ENCODE results near the gene RANBP1.
"Not testable (repeated sequence)": the region's sequence is repeated elsewhere in the genome, so short reads cannot be mapped to it uniquely, and the experiment has no call there.

The RANBP1 gene

DNA sequence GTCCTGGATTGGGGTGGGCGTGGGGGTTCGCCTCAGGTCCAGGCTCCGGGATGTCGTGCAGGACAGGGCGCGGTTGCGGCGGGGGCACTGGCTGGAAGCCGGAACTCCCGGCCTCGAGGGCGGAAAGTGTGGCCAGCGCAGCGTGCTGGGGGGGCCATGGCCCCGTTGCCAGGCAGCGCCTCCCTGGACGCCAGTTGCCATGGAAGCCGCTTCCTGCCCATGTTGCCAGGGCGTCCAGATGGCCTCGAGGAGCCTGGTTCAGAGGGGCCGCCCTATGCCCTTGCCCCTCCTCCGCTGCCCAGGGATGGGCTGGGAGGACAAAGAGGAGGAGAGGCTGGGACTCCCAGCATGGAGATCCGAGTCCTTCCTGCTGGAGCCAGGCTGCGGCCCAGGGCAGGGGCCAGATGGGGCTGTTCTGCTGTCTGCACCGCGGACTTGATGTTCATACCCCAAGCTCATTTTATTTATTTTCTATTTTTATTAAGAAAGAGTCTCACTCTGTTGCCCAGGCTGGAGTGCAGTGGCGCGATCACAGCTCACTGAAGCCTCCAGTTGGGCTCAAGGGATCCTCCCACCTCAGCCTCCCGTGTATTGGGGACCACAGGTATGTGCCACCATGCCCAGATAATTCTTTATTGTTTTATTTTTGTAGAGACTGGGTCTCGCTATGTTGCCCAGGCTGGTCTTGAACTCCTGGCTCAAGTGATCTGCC lies 39.6 kb downstream of the RANBP1 start:
- DNase-seq: no peak

DNA sequence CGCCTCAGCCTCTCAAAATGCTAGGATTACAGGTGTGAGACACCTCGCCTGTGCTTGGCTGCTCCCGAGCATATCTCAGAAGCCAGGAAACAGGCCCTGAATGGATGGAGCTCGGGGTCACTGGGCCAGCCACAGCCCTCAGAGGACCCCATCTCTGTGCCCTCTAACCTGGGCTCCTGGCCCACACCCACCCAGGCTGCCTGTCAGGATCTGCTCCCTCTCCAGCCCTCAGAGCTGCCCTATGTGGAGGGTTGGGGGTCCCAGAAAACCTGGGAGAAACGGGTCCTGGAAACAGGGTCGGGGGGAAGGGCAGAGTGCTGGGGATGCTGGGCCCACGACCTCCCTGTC lies 40.1 kb downstream of the RANBP1 start:
- DNase-seq: no peak

DNA sequence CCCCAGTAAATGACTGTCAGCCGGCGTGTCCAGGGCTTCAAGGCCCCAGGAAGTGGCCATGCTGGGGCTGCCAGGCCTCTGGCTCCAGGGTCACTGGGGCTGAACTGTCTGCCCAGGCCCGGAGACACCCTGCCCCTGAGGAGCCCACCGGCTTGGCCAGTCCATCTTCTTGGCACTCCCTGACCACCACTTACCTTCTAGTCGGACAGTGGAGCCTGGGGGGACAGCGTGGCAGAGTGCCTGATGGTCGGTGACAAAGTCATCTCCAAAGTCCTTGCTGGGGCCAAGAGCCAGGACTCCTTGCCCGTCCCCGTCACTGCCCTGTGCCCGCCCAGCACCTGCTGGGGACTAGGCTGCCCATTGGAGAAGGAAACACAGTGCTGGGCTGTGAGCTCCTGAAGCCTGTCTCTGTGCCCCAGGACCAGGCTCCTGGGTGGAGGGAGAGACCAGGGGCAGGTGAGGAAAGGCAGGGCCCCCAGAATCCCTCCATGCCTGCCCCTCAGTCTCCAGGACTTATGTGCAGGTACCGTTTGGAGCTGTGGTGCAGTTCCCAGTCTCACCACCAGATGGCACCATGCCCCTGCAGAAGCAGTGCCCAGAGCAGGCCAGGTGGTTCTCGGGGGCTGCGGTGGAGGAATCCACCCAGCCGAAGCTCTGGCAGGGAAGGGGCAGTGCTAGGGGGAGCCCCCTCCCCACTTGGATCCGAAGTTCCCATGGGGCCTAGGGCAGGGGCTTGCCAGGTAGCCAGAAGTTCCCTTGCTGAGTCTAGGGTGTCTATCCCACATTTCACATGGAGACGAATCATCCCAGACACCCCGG lies 40.9 kb downstream of the RANBP1 start:
- peak; percentile 90 to 94 for DNase-seq

DNA sequence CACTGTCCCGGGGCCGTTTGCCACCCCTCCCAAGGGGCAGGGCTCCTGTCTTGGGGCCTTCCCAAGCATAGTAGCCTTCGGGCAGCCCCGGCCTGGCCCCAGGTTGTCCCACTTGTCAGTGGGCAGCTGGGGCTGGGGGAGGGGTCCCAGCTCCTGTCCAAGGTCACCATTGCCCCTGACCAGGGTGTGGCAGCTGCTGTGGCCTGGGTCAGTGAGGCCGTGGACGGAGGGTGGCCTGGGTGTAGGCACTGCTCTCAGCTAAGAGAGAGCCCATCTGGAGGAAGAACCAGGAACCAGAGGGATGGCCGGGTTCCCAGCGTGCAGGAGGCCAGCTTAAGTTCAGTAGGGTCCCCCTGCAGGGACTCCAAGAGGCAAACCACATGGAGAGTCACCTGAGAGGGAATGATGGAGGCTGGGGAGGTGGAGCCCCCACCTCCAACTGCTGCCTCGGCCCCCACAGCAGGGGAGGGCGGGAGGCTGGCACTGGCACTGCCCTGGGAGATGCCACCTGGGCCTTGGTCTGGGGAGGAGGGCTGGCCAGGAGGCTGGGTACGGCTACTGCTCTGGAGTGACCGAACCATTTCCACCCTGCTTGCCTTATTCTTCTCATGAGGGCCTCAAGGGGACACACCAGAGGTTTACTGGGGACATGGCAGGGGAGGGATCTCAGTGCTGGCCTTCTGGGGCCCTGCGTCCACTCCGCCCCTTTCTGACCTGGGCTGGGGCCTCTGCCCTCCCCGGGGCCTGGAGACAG lies 41.7 kb downstream of the RANBP1 start:
- DNase-seq: no peak

DNA sequence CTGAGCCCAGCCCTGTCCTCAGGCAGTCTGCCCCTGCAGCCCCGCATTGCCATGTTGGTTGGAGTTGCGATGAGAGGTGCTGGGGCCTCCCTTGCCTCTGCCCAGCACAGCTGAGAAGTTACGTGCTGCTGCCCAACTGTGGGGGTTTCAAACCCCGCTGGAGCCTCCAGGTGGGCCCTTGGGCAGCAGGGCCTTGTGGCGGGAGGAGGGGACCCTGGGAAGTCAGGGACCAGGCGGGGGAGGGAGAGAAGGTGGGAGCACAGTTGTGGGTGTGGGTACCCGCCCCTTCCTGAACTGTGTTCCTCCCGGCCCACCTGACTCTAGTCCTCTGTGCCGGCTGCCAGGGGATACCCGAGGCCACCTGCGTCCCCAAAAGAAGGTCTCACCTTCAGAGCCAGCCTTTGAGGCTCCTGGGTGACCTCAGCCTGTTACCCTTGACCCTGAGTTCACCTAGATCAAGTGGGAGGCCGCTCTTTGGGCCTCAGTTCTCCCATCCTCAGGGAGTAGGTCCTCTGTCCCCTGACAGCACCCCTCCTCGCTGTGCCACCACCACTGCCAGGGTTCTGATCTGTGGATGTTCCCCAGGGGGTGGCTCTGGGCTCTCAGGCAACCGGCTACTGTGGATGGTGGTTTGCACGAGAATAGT lies 42.6 kb downstream of the RANBP1 start:
- DNase-seq: no peak

DNA sequence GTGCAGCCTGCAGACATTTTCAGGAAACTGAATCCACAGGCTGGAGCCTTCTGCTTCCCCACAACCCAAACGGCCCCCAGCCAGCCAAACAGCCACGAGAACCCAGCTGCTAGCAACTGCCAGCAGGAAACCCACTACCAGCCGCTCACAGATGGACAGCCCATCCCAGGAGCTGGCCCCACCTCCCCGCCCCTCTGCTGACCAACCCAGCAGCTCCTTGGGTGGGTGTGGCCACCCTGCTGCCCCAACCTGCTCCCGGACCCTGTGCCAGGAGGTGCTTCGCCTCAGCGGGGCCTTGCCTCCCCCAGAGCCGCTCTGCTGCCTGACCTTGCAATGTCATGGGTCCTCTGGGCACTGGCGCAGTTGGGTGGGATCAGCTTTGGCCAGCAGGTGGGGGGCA lies 43.2 kb downstream of the RANBP1 start:
- DNase-seq: no peak

DNA sequence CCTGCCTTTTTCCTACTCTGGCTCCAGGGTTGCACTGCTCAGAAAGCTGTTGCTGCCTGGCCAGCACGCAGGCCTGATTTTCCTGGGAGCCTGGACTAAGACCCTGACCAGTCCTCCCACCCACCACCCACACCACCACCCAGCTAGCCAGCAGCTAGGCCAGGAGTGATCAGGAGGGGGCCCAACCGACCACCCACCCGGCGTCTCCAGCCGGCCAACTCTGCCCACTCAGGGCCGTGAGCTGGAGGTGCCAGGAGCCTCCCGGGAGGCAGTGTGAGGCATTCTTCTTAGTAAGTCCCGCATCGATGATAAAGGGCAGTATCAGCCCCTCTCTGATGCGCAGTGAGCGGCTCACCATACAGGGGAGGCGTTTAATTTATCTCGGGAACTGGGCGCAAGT lies 43.6 kb downstream of the RANBP1 start:
- DNase-seq: not testable (repeated sequence)

DNA sequence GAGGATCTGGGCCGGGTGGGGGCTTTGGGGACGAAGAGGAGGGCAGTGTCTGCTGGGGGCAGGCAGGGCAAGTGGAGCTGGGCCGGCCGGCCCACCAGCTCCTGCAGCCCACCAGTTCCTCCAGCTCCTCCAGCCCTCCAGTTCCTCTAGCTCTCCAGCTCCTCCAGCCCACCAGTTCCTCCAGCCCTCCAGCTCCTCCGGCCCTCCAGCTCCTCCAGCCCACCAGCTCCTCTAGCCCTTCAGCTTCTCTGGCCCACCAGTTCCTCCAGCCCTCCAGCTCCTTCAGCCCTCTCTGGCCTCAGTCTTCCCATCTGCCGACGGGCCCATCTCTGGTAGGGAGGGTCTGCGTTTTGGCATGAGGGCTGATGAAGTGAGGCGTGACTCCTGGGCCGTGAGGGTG lies 44.1 kb downstream of the RANBP1 start:
- no peak for DNase-seq

DNA sequence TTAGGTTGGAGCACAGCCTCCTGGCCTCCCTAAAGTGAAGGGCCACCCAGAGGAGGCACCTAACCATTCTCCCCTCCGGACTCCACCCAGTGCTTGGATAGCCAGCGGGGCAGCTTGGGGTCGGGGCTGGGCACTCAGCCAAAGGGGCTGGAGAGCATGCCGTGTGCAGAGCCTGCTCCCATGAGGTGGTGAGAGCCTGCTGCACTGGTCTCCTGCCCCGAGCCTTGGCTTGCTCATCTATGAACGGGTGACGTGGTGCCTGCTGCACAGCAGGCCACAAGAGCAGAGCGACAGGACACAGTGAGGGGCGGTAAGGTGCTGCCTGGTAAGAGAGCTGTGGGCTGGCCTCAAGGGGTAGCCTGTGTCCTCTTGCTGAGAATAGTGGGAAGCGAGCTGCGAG lies 49.0 kb downstream of the RANBP1 start:
- DNase-seq: no peak

DNA sequence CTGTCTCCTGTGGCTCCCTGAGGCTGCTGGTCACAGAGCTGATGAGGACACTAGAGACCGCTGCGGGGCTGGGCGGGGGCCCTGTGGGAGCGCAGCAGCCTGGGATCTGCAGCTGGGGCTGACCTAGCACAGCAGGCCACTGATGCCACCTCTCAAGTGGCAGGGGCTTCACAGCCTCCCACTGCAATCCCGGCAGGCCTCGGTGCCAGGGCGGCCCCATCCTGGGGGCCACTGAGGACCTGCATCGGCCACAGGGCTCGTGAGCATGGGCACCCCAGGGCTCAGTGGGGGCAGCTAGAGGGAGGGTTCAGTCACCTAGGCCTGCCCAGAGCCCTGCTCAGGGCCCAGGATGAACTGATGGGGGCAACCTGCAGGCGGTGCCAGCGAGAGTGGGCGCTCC lies 49.5 kb downstream of the RANBP1 start:
- no peak for DNase-seq

DNA sequence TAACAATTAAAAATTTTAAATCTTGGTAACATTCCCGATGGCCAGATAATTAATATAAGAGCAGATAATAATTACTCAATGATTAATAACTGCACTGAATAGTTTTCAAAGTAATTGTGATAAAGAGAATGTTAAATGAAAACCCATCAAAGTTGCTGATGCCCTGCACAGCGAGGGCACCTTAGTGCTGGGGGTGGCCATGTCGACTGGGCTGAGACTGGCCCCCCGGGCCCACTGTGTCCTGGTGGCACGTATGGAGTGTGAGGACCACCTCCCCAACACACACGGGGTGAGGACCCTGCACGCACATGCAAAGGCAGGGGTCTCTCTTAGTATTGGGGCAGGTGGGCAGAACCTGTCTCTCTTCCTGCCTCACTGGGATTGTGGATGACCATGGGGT lies 50.0 kb downstream of the RANBP1 start:
- no peak for DNase-seq

DNA sequence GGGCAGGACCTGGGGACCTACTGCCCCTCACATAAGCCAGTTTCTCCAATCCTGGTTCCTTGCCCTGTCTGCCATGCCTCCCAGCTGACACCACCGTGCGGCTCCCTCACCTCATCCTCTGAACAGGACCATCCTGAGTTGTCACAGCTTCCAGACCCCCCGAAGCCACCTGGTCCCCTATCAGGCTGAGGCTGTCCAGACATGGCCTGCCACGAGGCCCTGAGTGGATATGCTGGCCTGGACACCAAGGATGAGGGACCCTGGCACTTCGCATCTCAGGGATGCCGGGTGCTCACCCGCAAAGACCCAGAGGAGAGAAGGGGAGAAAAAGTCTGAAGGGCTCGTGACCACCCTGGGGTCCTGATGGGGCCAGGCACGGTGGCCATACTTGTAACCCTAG lies 50.8 kb downstream of the RANBP1 start:
- no peak for DNase-seq

DNA sequence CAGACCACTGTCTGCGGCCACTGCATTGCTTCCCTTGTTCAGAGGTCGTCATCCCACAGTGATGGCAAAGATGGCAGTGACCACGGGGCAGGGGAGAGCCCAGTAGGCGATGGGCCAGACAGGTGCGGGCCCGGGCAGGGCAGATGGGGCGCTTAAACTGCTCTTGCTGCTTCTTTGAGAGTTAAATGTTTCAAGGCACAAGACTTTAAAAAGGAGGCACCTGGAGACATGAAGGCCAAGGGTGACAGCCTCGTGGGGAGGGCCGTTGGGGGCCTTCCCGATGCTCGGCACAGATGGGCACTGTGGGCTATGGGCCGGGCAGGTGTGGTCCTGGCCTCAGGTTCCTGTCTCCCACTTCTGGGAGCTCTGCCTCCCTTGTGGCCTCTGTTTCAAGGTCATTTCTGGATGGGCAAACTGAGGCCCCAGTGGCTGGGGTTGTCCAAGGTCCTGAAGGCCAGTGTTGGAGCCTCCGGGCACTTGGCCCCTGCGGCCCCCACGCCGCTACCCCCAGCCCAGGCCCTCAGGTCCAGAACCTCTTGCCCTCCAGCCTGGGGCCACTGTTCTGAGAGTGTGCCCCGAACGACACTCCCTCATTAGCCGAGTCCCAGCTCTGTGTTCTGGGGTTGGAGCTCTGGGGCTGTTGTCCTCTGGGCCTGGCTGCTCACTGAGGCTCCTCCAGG lies 51.9 kb downstream of the RANBP1 start:
- no peak for DNase-seq

DNA sequence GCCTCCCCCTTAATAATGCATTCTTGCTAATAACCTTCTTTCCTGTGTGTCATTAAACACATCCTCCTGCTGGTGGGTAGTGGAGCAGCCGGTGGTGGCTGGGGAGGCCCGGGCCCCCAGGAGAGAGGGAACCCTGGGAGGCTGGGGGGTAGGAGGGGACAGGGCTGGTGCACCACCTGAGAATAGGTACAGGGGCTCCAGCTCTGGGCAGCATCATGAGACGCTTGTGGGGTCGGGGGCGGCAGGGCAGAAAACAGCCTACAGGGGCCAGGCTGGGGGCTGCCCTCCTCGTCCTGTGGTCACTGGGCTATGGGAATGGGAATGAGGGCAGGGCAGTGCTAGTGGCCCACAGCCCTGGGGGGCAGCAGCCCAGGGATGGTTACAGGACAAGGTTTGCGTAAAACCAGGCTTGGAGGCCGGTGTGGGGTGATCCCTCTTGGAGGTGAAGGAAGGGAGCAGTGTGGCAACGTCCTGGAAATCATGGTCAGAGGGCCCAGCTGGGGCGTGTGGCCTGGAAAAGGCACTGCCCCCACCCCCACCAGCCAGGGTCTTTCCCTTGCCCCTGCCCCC lies 53.4 kb downstream of the RANBP1 start:
- no peak for DNase-seq

DNA sequence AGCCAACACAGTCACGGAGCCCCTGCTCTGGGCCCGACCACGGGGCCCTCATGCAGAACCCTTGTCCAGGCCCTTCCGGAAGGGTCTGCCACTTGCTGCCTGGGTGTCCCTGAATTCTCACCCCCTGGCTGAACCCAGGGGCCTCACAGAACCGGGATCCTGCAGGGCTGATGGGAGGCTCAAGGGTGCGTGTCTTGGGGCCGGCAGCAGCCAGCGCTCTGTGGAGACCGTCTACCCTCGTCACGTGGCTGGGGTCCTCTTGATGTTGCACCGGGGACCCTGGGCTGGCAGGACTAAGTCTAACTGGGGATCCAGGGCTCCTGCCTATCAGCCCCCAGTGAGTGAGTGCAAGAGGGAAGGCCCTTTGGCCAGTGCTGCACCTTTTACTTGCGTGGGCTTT lies 54.3 kb downstream of the RANBP1 start:
- DNase-seq: no peak

DNA sequence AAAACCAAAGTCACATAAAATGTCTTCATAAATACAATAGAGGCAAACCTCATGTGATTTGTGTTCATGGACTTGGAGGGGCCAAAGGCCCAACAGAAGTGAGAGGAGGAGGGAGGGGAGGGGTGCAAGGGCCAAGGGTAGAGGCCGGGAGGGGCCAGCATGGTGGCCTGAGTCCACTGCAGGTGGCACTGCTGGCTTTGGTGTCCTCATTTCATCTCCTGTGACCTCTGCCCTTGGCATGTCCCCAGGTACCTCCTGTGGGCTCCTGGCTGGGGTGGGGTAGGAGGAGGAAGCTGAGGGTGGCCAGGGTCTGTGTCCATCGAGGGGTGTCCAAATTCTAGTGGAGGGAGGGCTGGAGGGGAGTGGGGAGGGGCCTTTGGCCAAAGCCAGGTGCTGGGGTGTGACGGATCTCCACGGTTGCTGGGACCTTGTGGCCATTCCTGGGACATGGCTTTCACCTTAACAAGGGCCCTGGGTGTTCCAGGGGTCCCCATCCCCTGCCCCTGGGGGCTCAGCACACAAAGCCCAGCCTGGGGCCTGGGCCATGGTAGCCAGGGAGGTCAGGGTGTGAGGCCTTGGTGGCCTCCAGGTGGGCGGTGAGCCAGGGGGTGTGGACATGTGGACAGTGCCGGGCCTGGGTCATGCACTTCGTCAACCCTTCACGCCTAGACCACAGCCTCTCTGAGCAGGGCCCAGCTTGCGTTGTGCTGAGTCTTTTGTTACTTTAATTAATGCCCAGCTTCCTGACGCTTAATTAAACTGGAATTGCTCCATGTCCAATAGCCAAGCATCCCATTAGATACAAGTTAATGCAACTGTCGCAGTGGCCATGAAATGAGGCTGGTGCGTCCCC lies 55.6 kb downstream of the RANBP1 start:
- no peak for DNase-seq

DNA sequence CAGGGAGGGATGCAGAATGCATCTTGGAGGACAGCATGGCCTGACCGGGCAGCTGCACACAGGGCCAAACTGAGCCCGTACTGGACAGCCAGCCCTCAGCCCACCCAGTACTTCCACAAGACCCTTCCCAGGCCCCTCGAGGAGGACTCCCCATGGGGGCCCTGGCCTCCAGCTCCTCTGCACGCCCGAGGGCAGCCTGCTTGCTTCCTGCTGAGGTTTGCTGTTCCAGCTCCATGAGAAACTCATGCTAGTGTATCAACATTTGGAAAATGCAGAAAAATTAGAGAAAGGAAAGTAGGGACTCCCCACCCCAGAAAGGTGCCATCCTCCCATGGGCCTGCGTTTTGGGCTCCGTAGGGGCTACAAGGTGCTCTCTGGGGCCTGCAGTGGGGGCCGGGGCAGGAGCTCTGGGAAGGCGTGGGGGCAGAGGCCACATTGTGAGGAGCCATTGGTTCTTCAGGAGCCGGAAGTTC lies 56.3 kb downstream of the RANBP1 start:
- no peak for DNase-seq

DNA sequence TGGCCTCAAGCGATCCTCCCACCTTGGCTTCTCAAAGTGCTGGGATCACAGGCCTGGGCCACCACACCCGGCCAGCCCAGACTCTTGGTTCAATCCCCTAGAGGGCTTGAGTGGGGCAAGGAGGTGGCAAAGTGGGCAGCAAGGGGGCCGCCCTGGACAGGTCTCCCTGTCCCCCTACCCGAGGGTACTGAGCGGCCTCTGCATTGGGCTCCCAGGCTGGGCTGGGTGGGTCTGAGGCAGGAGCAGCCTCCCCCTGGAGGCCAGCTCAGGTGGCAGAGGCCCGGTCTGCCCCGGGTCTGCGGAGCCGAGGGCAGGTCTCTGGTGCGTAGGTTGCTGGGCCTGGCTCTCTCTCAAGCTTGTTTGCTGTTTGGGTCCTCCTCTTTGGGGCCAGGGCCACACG lies 57.3 kb downstream of the RANBP1 start:
- no peak for DNase-seq

DNA sequence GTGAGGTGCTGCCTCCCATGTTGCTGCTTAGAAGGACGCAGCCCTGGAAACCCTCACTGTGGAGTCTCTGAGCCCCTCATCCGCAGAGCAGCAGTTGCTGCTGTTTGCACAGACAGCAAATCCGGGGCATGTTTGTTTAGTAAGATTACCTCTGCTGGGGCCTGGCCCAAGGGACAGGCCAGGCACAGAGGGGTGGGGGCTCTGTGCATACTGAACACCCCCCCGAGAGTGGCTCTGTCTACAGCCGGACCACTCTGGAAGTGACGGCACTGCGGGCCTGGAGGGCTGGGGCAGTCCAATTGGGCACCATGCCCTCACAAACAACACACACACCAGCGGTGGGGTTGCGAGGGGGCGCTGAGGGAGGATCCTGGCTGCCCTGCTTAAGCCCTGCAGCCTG lies 57.9 kb downstream of the RANBP1 start:
- no peak for DNase-seq

DNA sequence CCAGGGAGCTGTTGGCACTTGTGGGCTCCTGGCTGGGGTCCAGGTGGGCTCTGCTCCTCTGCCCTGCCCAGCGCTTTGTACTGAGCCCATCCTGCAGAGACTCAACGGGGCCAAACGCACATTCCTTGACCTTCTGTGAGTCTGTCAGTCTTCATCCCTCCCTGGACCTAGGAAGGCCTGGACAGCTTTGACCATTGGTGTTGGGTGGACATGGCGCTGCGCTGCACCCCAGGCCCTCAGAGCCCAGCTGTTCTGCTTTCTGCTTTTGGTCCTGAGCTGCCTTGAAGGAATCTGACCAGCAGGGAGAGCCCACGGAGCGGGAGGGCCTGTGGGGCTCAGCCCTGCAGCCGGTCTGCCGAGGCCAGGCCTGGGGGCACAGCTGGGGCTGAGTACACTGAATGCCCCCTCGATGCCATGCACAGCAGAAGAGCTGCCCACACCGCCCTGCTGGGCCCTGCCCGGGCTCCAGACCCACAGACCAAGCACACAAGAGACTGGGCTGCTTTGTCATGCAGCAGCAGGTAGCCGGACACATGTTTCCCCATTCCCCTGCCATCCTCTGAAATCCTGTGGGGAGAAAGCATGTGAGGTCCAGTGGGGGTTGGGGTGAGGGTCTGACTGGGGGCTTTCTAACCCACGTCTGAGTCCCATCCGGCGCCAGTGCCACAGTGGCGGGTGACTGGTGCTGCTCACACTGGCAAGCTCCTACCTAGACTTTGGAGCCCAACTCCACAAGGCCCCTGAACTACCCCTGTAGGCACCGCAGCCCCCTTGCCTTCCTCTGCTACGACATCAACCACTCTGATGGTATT lies 59.1 kb downstream of the RANBP1 start:
- no peak for DNase-seq

DNA sequence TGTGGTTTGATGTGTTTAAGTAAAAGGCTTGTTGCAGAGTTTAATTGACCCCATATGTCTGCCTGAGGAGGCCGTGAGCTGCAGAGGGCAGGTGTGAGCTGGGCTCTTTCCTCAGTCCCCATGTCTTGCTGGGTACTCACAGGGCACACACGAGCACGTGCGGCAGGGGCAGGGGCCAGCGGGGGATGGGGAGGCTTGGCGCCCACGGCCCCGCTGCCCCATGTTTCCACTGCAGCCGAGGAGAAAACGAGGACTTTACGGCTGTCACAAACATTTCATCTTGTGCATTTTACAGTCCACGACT lies 59.6 kb downstream of the RANBP1 start:
- no peak for DNase-seq

Measured in stimulated activated CD4-positive, alpha-beta T cell treated with anti-CD3 and anti-CD28 coated beads, Interleukin-2, amount 100 ng/mL, for 48 hours (primary cell).